ENCODE results near the gene CDR2L. TPM values are rescaled to one million over a fixed set of nuclear protein-coding genes. Genes with fewer than 3 reads are reported as not detected.

The CDR2L gene
- total RNA-seq, result 1 to 10 TPM; 2.0 to 5.6 (median 3.6) TPM

DNA sequence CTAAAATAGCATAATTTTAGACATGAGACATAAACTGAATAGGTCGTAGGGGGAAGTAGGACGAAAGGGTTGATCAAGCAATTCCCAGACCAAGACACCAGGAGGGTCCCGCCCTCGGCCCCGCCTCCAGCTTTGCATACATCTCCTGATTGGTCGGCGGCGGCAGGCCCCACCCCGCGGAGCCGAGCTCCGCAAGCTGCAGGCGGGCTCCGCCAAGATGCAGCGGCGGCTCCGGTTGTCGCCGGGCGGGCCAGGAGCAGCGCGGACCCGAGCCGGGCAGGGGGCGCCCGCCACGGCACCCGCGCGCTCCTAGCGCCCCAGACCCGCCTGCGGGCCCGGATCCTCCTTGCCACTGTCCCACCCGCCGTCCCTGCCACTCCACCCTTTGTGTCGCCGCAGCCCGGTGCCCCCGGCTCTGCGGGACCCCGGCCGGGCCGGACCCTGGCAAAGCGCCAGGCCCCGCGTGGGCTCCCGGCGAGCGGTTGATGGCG, at the start of gene CDR2L:
TSS of gene CDR2L (plus strand) at position 215 of the 491 bp plus-strand sequence. CDS start 412 bp downstream, outside the sequence.
- WGBS, 2 donors (ENCODE audit: low coverage in 1 of 2), result 0% methylated on average over 3 to 46 of the region's 51 CpGs
- no peak for TF ChIP-seq EP300 (IDR thresholded peaks at IDR 0.05; ENCODE audit: low read depth)
- TF ChIP-seq, protein P1, sequence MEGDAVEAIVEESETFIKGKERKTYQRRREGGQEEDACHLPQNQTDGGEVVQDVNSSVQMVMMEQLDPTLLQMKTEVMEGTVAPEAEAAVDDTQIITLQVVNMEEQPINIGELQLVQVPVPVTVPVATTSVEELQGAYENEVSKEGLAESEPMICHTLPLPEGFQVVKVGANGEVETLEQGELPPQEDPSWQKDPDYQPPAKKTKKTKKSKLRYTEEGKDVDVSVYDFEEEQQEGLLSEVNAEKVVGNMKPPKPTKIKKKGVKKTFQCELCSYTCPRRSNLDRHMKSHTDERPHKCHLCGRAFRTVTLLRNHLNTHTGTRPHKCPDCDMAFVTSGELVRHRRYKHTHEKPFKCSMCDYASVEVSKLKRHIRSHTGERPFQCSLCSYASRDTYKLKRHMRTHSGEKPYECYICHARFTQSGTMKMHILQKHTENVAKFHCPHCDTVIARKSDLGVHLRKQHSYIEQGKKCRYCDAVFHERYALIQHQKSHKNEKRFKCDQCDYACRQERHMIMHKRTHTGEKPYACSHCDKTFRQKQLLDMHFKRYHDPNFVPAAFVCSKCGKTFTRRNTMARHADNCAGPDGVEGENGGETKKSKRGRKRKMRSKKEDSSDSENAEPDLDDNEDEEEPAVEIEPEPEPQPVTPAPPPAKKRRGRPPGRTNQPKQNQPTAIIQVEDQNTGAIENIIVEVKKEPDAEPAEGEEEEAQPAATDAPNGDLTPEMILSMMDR (IDR thresholded peaks at IDR 0.05), result peak in 1 of 5 experiments; percentile 19
- peak; percentile 75 to 95 (median 90) for TF ChIP-seq POLR2AphosphoS5 (IDR thresholded peaks at IDR 0.05)
- peak; percentile 16 for TF ChIP-seq POLR2A (IDR thresholded peaks at IDR 0.05)
- no peaks in the 10 kb centered on the region for H3K27me3 ChIP-seq
- intact Hi-C loops (cut with DNase I; ENCODE audit: low total_unique reads) (no loop called here), in situ Hi-C loops (cut with MboI; ENCODE audit: low pct_ligation_motif_present in 1 of 4, low pct_unique_long_range_greater_than_20kb in 1 of 4, low sequenced_read_pairs in 3 of 4) (no loop called here)
- peak within 1 kb of the TSS; percentile 87 to 96 (median 96) for H3K27ac ChIP-seq
- H3K4me3 ChIP-seq, result peak within 1 kb of the TSS; percentile 67 to 95 (median 69)
- peaks cover 0 to 28% (median 20%) of the 10 kb centered on the region in 4 donors for H3K4me1 ChIP-seq
- no peaks in the 10 kb centered on the region for H3K9me3 ChIP-seq
- DNase-seq, result peak; percentile 97
- H3K36me3 ChIP-seq, result no peaks in the 10 kb centered on the region

DNA sequence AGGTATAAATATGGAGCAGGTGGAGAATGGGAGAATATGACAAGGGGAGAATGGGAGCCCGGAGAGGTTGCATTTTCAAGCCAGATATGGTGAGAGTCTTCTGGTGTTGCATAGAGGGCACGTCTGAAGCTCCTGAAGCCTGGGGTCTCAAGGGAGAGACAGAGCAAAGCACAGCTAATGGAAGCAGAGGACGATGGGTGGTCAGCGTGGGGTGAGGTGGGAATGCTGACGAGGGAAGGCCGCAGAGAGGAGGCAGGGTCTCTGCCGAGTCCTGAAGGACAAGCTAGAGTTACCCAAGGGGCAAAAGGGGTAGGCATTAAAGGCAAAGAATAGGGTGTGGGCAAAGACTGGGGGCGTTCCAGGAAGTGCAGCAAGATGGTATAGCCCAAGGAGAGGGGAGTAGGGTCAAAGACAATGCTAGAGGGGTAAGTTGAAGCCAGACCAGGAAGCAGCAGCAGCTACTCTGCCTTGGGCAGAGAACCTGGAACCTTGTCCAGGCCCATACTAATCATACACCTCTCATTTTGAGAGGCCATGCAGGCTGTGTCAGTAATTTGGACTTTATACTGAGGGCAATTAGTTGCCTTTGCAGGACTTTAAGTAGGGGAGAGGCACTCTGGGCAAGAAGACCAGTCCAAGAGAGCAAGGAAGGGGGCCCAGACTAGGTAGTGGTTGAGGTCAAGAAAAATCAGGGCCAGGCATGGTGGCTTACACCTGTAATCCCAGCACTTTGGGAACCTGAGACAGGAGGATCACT, 49.1 kb upstream of the CDR2L start:
- H3K27ac ChIP-seq, result no peak overlapping the region
- no peaks in the 10 kb centered on the region for H3K9me3 ChIP-seq
- no peak overlapping the region for H3K4me3 ChIP-seq
- in situ Hi-C loops (cut with MboI; ENCODE audit: low pct_ligation_motif_present in 1 of 4, low pct_unique_long_range_greater_than_20kb in 1 of 4, low sequenced_read_pairs in 3 of 4), result no loop called here
- DNase-seq, result no peak
- TF ChIP-seq EP300 (IDR thresholded peaks at IDR 0.05; ENCODE audit: low read depth) (no peak), POLR2AphosphoS5 (IDR thresholded peaks at IDR 0.05) (no peak), POLR2A (IDR thresholded peaks at IDR 0.05) (no peak)
- TF ChIP-seq, protein P1 (IDR thresholded peaks at IDR 0.05), result no peak
- H3K36me3 ChIP-seq, result no peaks in the 10 kb centered on the region
- intact Hi-C loops (cut with DNase I; ENCODE audit: low total_unique reads), result no loop called here
- WGBS, 2 donors (ENCODE audit: low coverage in 1 of 2), result 78 to 82% methylated on average over 7 to 8 of the region's 8 CpGs
- H3K27me3 ChIP-seq, result peaks cover 95% of the 10 kb centered on the region
- H3K4me1 ChIP-seq, result peaks cover 0 to 11% (median 9%) of the 10 kb centered on the region in 4 donors

DNA sequence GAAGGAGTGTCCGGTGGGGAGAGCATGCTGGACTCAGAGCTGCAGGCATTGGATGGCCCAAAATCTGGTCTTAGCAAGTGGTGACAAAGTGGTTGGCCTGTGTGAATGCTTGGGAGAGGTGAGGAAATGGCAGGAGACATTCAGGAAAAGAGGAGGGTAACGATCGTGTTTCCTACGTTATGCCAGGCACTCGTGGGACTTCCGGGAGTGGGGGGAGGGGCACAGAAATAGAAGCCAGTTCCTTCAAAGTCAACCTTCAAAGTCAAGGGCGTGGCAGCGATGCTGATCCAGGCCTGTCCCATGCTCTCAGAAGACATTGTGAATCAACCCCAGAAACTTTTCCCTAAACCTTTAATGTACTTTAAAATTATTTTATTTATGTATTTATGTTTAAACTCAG, 47.9 kb upstream of the CDR2L start:
- no peak for DNase-seq
- peaks cover 88% of the 10 kb centered on the region for H3K27me3 ChIP-seq
- in situ Hi-C loops (cut with MboI; ENCODE audit: low pct_ligation_motif_present in 1 of 4, low pct_unique_long_range_greater_than_20kb in 1 of 4, low sequenced_read_pairs in 3 of 4) (no loop called here), intact Hi-C loops (cut with DNase I; ENCODE audit: low total_unique reads) (no loop called here)
- H3K4me1 ChIP-seq, result peaks cover 0 to 11% (median 9%) of the 10 kb centered on the region in 4 donors
- no peak overlapping the region for H3K27ac ChIP-seq
- TF ChIP-seq, protein P1 (IDR thresholded peaks at IDR 0.05), result no peak
- TF ChIP-seq POLR2A (IDR thresholded peaks at IDR 0.05), result no peak
- no peak for TF ChIP-seq EP300 (IDR thresholded peaks at IDR 0.05; ENCODE audit: low read depth)
- WGBS, 2 donors (ENCODE audit: low coverage in 1 of 2), result 33 to 49% methylated on average over 5 to 8 of the region's 8 CpGs
- H3K9me3 ChIP-seq, result no peaks in the 10 kb centered on the region
- H3K4me3 ChIP-seq, result no peak overlapping the region
- H3K36me3 ChIP-seq, result no peaks in the 10 kb centered on the region

DNA sequence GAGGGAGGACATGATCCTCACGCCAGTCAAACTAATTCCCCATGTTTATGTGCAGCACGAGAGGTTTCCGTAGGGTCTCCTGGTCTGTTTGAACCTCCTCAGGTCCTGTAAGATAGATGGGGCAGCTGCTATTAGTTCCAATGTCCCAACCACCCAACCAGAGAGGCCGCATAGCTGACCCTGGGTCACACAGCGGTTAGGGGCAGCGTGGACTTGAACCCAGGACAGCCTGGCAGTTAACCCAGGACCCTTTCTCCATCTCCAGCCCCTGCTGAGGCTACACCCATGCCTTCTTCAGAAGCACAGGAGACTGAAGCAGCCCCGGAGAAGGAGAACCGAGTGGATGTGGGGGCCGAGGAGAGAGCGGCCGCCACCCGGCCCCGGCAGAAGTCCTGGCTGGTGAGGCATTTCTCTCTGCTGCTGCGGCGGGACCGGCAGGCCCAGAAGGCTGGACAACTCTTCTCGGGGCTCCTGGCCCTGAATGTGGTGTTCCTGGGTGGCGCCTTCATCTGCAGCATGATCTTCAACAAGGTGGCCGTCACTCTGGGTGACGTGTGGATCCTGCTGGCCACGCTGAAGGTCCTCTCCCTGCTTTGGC, 46.2 kb upstream of the CDR2L start:
- H3K4me3 ChIP-seq, result no peak overlapping the region
- WGBS, 2 donors (ENCODE audit: low coverage in 1 of 2), result 76% methylated on average over 21 of the region's 21 CpGs; no CpG with 5 or more reads in 1 of the 2 donors
- H3K9me3 ChIP-seq, result no peaks in the 10 kb centered on the region
- no peak for DNase-seq
- TF ChIP-seq POLR2AphosphoS5 (IDR thresholded peaks at IDR 0.05) (no peak), EP300 (IDR thresholded peaks at IDR 0.05; ENCODE audit: low read depth) (no peak), POLR2A (IDR thresholded peaks at IDR 0.05) (no peak)
- TF ChIP-seq, protein P1 (IDR thresholded peaks at IDR 0.05), result no peak
- peaks cover 0 to 3% (median 2%) of the 10 kb centered on the region in 4 donors for H3K4me1 ChIP-seq
- intact Hi-C loops (cut with DNase I; ENCODE audit: low total_unique reads), result no loop called here
- H3K36me3 ChIP-seq, result no peaks in the 10 kb centered on the region
- in situ Hi-C loops (cut with MboI; ENCODE audit: low pct_ligation_motif_present in 1 of 4, low pct_unique_long_range_greater_than_20kb in 1 of 4, low sequenced_read_pairs in 3 of 4), result no loop called here
- no peak overlapping the region for H3K27ac ChIP-seq
- peaks cover 86% of the 10 kb centered on the region for H3K27me3 ChIP-seq
